Measurements from ENCODE around the gene TBP.
A peak's percentile ranks its signal among the peaks of the same experiment; 100 is the strongest.
"Not testable (repeated sequence)": the region's sequence is repeated elsewhere in the genome, so short reads cannot be mapped to it uniquely, and the experiment has no call there.

TBP gene

DNA sequence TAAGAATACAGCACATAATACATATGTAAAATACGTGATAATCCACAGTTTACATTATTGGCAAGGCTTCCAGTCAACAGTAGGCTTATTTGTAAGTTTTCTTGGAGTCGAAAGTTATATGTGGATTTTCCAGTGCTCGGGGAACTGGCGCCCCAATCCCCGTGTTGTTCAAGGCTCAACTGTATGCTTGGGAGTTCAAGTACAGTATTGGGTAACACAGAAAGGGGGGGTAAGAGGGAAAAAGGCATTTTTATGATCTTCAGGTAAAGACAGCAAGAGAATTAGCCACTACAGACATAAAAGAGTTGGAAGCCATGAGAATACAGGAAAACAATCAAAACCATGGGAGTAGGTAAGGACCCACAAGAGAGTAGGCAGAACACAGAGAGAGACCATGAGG lies 17.5 kb upstream of the TBP start:
- no peak for DNase-seq

DNA sequence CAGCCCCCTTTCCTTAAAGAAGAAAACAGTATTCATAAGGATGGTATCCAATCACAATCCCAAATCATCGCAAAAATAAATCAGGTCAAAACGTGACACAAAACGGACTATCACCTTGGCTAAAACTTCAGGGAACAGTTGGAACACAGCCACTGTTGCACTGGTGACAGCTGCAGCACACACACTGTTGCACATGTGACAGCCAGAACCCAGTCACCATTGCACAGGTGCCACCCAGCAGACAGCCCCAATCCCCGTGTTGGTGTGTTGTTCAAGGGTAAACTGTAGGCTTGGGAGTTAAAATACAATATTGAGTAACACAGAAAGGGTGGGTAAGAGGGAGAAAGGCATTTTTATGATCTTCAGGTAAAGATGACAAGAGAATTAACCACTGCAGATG lies 16.8 kb upstream of the TBP start:
- DNase-seq, result no peak

DNA sequence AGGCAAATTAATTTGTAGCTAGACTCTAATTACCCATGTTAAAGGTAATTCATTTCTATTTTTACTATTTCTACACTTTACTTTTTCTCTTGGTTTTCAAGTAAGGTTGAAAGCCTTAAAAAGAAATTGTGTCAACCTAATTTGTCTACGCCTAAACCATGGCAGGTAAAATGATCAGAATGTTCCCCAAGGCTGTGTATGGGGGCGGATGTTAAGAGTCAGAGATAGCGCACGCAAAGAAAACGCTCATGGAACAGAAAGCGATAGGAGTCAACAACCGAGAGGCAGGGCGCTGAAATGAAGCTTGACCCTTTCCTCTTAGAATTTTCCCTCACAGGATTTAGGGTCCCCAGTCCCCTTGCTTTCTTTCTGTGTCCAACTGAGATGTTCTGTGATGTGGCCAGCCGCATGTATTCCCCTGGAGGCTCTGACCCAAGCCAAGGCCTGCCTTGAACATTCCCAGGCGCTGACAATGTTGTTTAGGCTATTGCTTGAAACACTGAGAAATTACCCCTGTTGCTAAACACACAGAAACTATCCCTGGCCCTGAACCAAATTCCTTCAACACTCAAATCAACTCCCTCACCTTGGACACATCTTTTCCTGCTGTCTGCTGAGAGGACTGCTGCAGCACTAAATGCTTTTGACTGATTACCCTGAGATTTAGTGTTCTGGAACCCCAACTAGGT lies 12.0 kb upstream of the TBP start:
- no peak for DNase-seq

DNA sequence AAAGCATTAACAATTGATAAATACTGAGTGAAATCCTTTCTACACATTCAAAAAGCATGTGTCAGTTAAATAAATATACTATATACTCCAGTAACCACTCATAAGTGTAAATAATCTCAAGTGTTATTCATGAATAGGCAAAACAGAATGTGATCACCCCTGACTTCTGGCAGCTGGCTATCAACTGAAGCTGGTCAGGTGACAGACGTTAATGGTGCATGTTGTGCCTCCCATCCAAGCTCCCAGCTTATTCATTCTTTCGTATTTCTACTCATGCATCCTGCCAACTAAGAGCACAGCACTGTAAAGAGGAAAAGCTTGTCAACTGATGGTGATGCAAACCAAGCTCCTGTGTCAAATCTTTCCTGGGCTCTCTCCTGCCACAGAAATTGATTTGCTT lies 8.8 kb upstream of the TBP start:
- no peak for DNase-seq

DNA sequence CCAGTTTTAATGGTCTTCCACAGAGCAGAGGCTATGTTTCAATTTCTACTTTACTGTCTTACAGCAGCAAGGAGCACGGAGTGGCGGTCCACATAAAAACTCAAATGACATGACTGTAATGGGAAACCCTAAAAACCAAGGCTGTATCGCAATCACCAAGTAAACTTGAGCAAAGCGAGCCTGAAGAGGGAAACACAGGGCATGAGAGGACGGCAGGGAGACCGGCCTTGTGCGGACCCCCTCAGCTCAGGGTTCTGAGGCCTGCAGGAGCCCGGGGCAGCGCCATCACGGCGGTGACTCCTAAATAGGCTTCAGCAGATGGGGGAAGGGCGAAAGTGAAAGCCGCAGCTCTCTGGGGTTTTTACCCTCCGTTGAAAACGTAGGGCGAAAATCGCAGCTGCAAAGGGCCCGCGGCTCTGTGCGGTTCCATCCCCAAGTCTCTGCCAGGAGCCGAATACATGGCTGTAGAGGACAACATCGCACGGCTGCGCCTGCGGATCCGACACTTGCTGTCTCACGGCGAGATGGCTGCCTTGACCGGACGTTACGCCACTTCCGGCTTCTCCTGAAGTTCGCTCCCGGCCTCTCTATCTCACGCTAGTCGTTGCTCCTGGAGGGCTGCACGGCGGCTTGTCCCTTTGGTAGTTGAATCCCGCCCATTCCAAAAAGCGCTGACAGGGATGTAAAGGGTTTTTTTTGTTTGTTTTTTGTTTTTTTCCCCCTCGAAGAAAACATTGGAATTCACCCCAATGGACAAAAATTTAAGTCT lies 1.2 kb upstream of the TBP start, which contains the start of gene PSMB1:
Gene PSMB1, minus strand, starts transcription at position 543 of the 769 bp plus-strand sequence. Its CDS starts 65 bp downstream, at position 478.
- peak; percentile 91 for DNase-seq

DNA sequence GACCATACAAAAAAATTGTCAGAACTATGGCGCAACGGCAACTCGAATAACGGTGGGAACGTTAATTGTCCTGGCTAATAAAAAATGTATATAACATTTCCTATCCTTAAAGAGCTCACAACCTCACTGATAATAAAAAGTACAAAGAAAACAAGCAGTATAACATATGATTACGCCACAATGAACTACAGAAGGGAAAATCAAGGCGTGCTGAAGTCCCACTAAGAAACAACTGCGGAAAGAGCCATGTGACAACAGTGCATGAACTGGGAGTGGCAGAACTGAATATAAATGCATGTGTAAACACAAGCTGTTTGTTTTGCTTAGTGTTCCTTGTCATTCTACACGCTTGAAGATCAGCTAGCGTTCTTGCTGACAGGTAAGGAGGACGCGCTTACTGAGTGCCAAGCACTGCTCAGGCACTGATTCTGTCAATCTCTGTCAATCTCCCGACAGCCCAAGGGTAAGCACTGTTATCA lies 596 bp upstream of the TBP start:
- no peak for DNase-seq

DNA sequence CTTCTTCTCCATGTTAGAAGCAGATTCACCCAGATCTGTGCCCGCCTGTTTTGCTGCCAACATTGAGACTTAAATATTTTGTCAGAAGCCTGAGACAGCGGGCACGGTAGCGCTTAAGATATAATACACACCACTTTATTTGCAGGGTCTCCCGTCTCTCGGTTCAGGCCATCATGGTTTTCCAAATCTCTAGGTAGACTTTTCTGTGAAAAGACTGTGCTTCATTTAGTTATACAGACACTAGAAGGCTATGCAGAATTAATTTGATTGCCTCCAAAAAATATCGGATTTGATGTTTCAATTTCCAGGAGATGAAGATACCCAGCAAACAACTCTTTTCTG lies 598 bp downstream of the TBP start:
- DNase-seq, result no peak

DNA sequence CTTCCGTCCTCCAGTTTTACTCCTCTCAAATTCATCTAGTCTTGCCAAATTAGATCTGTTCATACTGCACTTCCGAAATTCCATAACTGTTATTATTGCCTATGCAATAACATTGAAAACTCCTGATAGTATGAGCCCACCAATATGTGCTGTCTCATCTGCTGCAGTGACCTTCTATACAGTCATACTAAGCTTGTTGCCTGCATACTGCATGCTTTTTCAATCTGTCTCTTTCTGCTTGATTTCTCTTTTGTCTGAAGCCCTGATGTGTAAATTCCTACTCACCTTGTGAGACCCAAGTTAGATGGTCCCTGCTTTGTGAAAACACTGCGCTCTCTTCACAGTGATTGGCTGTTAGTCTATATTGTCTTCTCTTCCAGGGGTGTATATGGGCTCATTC lies 1.1 kb downstream of the TBP start:
- no peak for DNase-seq

DNA sequence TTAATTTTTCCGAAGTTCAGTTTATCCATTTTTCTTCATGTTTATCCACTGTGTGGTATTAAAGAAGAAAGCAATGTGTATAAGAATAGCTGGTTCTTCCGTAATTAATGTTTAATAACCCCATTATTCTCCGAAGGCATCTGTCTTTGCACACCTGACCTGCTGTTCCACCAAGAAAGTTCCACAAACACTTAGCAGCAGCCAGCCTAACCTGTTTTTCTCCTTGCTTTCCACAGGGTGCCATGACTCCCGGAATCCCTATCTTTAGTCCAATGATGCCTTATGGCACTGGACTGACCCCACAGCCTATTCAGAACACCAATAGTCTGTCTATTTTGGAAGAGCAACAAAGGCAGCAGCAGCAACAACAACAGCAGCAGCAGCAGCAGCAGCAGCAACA lies 7.4 kb downstream of the TBP start:
- DNase-seq, result no peak

DNA sequence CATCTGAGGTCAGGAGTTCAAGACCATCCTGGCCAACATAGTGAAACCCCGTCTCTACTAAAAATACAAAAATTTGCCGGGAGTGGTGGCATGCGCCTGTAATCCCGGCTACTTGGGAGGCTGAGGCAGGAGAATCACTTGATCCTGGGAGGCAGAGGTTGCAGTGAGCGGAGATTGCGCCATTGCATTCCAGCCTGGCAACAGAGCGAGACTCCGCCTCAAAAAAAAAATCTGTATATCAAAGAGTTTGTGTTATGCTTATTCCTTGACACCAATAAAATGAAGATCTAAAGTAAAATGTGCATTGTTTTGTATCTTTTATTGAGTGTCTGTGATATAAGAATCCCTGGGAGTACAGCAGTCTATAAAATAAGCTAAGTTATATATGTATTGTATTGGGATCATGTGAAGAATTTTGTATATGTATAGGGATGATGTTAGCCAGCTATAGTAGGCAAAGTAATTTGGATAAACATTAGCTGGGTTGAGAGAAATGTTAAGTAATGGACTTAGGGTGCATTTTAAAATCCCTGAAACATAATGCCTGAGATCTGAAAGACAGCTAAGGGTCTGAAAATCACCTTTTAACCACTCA lies 10.9 kb downstream of the TBP start:
- DNase-seq, result no peak

DNA sequence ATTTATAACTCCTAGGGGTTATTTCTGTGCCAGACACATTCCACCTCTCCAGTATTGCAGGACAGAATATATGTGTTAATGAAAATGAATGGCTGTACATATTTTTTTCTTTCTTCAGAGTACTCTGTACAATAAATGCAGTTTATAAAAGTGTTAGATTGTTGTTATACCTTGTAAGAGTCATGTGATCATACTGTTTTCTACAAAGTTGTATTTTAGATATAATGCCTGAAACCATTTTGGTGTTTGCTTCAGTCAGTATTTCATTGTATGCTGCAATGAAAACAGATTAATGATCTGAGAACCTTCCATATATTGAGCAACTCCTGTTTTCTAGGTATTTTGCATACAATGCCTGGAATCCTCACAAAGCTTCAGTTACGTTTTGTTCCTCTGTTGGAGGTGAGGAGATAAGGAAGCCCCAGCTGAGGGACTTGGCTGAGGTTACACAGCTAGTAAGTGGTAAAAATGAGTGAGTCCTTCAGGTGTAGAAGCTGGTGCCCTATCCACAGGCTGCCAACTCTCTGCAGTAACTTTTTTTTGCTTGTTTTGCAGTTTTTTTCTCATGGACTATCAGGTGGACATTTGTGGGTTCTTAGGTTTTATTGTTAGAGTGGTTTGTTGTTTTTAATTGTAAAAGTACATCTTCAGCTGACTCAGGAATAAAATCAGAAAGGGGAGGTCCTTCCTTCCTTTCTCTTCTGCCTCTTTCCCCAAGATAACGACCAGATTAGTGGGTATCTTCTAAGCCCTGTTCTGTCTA lies 18.7 kb downstream of the TBP start:
- no peak for DNase-seq

DNA sequence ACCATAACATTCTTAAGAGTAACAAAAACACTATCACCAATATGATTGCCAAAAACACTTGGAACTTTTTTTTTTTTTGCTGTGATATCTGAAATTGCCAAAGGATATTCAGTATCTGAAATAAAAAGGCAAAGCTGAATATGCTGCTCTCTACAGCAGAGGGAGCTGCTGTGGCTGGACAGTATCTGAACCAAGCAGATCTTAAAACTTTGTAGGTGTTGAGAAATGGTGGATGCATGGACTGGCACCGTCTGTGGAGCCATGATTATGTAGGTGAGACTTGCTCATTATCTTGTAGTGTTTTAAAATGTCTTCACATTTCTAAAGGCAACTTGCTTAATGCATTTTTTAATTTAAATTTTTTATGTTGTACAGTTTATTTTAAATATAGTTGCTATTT lies 21.1 kb downstream of the TBP start:
- no peak for DNase-seq

DNA sequence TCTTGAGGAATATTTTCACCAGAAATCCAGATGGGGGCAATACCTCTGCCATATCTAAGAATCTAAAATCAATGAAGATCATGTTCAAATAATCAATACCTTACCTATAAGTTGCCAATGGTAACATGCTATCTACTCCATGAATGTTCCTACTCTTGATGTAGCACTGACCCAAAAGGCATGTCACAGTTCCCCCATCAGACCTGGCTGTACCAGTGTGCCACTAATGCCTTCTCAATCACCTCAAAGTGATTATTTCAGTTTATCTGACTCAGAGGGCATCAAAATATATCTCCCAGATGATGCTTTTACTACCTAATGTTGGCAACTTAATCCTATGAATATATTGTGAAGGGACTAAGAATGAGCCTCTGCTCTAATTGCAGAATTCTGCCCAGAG lies 24.7 kb downstream of the TBP start:
- no peak for DNase-seq

DNA sequence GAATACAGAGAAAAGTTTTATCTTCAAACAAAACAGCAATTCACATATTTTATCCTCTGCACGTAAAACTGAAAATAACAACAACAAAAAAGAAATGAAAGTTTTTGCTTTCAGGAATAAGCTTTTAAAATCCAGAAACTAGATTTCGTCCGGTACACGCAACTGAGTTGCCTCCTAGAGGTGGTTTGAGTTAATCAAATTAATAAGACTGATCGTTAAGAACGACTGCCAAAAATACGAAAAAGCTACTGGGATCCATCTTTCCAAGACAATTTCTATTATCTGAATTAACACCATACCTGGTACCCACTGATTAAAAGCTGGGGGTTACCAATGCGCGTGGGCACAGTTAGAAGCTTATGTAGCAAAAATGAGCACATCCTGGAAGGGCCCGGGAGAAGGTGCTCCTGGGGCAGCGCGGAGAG lies 29.6 kb downstream of the TBP start:
- no peak for DNase-seq

DNA sequence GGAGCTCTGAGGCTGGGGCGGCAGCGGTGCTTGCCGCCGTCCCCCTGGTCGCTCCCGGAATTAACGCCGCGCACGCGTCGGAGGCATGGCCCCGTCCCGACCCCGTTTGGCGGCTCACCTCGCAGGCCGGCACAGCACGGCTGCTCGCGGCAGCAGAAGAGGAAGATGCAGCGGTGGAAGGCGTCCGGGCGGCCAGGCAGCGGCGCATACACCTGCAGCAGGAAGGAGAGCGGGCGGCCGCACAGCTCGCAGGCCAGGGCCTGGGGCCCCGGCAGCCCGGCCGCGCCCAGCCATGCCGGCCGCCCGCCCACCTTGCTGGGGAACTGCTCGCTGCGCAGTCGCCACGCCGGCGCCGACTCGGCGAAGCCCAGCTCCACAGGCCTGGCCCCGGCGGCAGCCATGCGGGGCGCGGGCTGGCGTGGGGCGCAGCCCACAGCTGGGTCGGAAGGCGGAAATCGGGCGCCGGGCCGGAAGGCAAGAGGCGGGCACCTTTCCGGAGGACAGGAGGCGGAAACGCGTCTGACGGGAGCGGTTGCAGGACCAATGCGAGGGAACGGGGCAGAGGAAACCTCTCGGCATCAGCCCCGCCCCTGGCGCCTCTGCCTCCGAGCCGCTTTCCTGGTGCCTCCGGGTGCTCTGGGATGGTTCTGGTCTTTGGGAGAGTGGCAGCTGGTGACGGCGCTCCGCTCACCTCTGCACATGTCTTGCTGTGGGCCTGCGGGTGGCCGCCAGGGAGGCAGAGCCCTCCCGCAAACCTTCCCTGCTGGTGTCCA lies 30.2 kb downstream of the TBP start, which contains the start of gene PDCD2:
Gene PDCD2, minus strand, starts transcription at position 457 of the 773 bp plus-strand sequence. Its CDS starts 56 bp downstream, at position 401.
- peak; percentile 96 for DNase-seq

DNA sequence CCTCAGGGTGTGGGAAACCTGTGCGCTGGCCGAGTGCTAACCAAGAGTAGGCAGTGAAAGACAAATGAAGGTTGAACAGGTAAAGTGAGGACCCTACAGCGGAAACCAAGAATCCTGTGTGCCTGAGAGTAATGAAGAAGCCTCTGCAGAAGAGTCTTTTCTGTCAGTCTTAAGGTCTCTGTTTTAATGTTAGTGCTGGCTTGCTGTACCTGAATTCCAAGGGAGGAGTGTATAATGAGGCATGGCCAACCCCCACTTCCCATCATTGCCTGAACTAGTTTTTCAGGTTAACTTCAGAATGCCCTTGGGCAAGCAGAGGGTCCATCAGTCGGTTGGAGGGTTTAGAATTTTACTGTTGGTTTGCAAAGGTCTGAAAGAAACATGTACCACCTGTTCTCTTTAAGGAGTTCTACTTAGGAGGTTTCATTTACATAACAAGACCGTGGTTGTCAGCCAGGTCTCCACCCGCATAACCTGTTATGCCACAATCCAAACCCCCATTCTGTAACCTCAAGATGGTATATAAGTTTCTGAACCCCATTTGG lies 30.9 kb downstream of the TBP start:
- no peak for DNase-seq

DNA sequence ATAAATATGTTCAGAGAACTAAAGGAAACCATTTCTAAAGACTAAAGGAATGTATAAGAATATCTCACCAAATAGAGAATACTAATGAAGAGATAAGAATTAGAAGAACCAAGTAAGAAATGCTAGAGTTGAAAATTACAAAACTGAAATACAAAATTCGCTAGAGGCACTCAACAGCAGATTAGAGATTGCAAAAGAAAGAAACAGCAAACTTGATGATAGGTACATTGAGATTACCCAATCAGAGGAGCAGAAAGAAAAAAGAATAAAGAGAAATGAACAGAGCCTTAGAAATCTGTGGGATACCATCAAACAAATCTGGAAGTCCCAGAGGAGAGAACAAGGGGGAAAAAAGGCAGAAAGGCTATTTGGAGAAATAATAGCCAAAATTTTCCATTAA lies 36.6 kb downstream of the TBP start:
- DNase-seq, result no peak

DNA sequence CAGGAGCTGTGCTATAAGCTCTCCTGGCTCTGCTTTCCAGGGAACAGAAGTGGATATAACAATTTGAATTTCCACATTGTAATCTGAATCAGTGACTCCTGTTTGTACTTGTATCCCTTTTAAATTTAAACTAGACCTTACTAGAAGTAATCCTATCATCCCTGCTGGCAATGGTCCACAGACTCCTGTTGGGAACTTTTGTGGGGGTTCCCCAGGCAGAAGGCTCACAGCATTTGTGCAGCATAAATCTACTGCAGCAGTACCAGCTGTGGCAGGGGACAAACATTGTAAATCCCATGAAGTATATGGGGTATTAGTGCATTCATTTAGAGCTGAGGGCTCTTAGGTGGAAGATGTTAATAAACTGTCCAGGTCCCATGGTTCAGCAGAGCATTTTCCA lies 42.3 kb downstream of the TBP start:
- DNase-seq, result no peak

DNA sequence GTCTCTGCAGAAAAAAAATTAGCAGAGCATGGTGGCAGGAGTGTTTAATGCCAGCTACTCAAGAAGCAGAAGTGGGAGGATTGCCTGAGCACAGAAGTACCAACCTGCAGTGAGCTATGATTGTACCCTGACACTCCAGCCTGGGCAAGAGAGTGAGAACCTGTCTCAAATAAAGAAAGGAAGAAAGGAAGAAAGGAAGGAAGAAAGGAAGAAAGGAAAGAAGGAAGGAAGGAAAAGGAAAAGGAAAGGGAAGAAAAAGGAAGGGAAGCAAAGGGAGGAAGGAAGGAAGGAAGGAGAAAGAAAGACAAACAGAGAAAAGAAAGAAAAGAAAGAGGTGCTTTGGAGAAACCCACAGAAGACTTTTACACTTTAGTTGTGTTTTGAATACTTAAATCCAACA lies 43.1 kb downstream of the TBP start:
- DNase-seq, result no peak

DNA sequence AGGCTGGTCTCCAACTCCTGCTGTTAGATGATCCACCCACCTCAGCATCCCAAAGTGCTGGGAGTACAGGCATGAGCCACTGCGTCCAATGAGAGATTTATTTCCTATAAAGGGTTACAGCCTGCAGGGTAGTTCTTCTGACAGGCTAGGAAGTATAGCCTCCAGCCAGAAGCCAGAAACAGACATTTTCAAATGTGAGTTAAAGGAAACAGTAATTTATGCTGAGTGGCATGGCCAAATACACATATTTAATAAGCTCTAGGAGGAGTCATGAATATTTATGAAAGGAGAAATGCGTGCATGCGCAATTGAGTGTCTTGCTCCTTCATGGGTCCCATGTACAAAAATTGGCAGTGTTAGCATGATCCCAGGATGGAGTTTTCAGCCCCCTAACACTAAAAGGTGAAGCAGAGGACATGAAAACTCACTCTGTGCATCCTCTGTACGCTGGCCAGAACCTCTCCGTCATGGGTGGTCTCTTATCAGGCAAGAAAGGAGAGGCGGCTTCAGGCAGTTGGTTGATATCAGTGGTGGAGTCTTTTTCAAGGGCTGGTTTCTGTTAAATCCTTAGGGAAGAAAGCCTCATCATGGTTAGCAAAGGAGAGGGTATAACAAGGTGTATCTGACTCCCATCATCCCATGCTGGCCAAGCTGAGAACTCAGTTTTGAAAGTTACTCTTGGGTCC lies 51.5 kb downstream of the TBP start:
- no peak for DNase-seq

DNA sequence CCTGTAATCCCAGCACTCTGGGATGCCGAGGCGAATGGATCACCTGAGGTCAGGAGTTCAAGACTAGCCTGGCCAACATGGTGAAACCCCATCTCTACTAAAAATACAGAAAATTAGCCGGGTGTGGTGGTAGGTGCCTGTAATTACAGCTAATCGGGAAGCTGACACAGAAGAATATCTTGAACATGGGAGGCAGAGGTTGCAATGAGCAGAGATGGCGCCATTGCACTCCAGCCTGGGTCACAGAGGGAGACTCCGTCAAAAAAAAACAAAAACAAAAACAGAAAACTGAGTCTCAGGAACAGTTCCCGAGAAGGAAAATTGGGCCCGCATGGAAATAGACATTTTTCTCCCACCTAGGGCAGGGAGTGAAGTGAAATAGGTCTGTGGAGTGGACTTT lies 55.1 kb downstream of the TBP start:
- DNase-seq, result not testable (repeated sequence)
